Measurements from ENCODE around the gene ZBTB11.

The ZBTB11 gene, protein sequence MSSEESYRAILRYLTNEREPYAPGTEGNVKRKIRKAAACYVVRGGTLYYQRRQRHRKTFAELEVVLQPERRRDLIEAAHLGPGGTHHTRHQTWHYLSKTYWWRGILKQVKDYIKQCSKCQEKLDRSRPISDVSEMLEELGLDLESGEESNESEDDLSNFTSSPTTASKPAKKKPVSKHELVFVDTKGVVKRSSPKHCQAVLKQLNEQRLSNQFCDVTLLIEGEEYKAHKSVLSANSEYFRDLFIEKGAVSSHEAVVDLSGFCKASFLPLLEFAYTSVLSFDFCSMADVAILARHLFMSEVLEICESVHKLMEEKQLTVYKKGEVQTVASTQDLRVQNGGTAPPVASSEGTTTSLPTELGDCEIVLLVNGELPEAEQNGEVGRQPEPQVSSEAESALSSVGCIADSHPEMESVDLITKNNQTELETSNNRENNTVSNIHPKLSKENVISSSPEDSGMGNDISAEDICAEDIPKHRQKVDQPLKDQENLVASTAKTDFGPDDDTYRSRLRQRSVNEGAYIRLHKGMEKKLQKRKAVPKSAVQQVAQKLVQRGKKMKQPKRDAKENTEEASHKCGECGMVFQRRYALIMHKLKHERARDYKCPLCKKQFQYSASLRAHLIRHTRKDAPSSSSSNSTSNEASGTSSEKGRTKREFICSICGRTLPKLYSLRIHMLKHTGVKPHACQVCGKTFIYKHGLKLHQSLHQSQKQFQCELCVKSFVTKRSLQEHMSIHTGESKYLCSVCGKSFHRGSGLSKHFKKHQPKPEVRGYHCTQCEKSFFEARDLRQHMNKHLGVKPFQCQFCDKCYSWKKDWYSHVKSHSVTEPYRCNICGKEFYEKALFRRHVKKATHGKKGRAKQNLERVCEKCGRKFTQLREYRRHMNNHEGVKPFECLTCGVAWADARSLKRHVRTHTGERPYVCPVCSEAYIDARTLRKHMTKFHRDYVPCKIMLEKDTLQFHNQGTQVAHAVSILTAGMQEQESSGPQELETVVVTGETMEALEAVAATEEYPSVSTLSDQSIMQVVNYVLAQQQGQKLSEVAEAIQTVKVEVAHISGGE

DNA sequence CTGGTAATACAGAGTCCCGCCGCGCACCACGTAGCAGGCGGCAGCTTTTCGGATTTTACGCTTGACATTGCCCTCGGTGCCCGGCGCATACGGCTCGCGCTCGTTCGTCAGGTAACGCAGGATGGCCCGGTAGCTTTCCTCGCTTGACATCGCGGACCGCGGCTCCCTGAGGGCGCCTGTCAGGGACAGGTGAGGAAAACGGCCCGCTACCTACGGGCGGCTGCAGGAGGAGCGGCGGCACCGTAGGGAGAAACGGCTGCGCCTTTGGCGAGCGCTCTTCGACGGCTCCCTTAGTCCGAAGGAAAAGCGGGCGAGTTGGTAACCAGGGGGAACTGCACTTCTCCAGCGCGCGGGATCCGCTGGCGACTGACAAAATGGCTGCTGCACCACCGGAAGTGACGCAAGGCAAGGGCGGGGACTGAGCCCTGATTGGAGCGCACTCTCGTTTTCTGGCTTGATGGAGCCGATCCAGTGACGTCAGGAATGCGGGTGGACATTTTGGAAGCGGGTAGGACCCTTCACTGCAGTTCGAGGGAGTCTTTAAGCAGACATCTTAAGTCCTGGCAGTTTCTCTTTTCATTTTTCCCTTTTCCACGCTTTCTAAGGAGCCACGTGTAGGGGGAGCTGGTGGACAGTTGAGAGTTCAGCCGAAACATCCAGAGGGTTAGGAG, at the start of gene ZBTB11:
Gene ZBTB11 (minus strand): TSS at position 368 of the 671 bp plus-strand sequence. CDS start 218 bp downstream, at position 150.
- DNase-seq (ENCODE audit: low read depth, low spot score) = peak; percentile 100
- Histone ChIP-seq H3K36me3 (ENCODE audit: control insufficient read depth, insufficient read depth, low read length) (peaks cover 13% of the 10 kb centered on the region), H3K4me3 (ENCODE audit: low read length) (peak within 1 kb of the TSS; percentile 94), H3K27ac (ENCODE audit: low read length) (no peak within 1 kb of the TSS), H3K27me3 (ENCODE audit: control insufficient read depth, insufficient read depth, low read length) (no peaks in the 10 kb centered on the region), H3K9me3 (ENCODE audit: control insufficient read depth, insufficient read depth, low read length) (no peaks in the 10 kb centered on the region), H3K4me1 (ENCODE audit: control insufficient read depth, insufficient read depth, low read length) (no peaks in the 10 kb centered on the region; the same call in 1 of the 2 replicates)
- no CpG with 5 or more reads among the region's 57 CpGs for WGBS (ENCODE audit: insufficient coverage, insufficient read length)

- Histone ChIP-seq H3K9me3 (ENCODE audit: control insufficient read depth, insufficient read depth, low read length) (no peaks in the 10 kb centered on the region), H3K27ac (ENCODE audit: low read length) (no peak overlapping the region), H3K27me3 (ENCODE audit: control insufficient read depth, insufficient read depth, low read length) (no peaks in the 10 kb centered on the region), H3K4me3 (ENCODE audit: low read length) (no peak overlapping the region), H3K4me1 (ENCODE audit: control insufficient read depth, insufficient read depth, low read length) (no peaks in the 10 kb centered on the region), H3K36me3 (ENCODE audit: control insufficient read depth, insufficient read depth, low read length) (no peaks in the 10 kb centered on the region; the same call in 1 of the 2 replicates)
- no CpG with 5 or more reads among the region's 3 CpGs for WGBS (ENCODE audit: insufficient coverage, insufficient read length)
- DNase-seq (ENCODE audit: low read depth, low spot score) = no peak
These were observed 49.0 kb upstream of the ZBTB11 start for GRCh38 chr3:101725890-101726275.

DNA sequence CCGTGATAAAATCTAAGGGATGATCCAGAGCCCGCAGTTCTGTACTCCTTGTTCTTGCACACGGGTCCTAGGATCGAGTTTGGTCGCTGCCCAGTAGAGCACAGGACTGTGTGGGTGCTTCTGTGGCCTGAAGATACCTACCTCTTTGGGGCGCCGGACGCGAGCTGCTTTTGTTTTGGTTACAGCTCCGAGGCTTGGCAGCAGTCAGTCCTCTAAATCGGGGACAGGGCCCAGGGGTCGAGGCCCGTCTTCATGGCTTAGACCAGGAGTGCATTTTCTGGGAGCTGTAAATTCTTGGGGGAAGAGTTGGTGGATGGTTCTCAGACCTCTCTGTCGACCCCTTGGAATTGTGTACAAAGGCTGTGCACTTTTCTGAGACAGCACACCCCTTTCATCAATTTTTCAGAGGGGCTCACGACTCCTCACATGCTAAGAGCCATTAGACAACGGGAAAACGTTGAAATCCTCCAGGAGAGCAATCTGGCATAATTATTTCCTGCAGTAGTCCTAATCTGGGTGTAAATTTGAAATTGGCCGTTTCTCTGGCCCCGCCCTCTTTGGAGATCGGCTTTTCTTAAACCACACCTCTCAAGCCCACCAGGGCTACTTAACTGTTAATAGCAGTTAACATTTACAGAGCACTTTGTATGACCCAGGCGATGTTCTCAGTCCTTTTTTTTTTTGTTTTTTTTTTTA, 48.4 kb upstream of the ZBTB11 start:
- no peaks in the 10 kb centered on the region for H3K27me3 ChIP-seq (ENCODE audit: control insufficient read depth, insufficient read depth, low read length)
- no peak overlapping the region for H3K27ac ChIP-seq (ENCODE audit: low read length)
- no peaks in the 10 kb centered on the region for H3K9me3 ChIP-seq (ENCODE audit: control insufficient read depth, insufficient read depth, low read length)
- no peaks in the 10 kb centered on the region; the same call in 1 of the 2 replicates for H3K4me1 ChIP-seq (ENCODE audit: control insufficient read depth, insufficient read depth, low read length)
- DNase-seq (ENCODE audit: low read depth, low spot score) = no peak
- no peaks in the 10 kb centered on the region; the same call in 1 of the 2 replicates for H3K36me3 ChIP-seq (ENCODE audit: control insufficient read depth, insufficient read depth, low read length)
- peak overlapping the region; percentile 98; the same call in 1 of the 2 replicates for H3K4me3 ChIP-seq (ENCODE audit: low read length)
- WGBS (ENCODE audit: insufficient coverage, insufficient read length) = no CpG with 5 or more reads among the region's 21 CpGs

DNA sequence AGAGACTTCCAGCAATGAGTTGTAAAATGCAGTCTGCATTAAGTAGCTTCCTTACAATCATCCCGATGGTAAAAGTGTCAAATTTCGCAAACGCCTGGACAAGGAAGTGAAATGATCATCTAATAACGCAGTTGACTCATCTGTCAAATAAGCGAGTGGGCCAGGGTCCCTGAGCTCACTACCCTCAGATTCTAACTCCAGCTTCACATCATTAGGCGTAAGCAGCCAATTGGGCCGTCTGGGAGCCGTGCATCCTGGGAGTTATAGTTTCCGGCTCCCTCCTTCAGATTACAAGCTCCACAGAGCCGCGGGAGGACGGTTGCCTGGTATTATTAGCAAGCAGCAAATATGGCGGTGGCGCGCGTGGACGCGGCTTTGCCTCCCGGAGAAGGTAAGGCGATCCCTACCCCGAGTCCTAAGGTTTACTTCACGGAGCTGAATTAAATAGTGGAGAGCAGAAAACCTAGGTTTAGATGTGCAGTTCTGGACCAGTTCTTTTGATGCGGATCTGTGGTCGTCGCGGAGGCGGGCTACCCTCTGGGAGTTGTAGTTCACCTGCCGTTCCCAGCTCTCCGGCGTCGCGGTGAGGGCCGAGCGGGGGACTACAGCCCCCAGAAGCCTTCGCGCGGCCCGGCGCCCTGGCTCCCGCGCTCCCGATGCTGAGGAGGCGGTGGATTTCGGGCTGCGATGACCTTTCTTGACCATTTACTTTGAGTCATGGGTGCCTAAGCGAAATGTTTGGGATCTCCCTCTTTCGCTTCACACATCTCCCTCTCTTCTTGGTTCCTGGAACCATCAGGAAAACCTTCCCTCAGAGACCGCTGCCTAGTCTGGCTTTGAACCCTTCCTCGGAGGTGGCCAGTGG, 47.6 kb upstream of the ZBTB11 start, which contains the start of gene CEP97:
Gene CEP97 (plus strand): TSS at position 286 of the 865 bp plus-strand sequence. CDS start 63 bp downstream, at position 349.
- no CpG with 5 or more reads among the region's 49 CpGs for WGBS (ENCODE audit: insufficient coverage, insufficient read length)
- Histone ChIP-seq H3K36me3 (ENCODE audit: control insufficient read depth, insufficient read depth, low read length) (no peaks in the 10 kb centered on the region), H3K4me1 (ENCODE audit: control insufficient read depth, insufficient read depth, low read length) (no peaks in the 10 kb centered on the region; the same call in 1 of the 2 replicates), H3K27ac (ENCODE audit: low read length) (no peak within 1 kb of the TSS), H3K9me3 (ENCODE audit: control insufficient read depth, insufficient read depth, low read length) (no peaks in the 10 kb centered on the region), H3K27me3 (ENCODE audit: control insufficient read depth, insufficient read depth, low read length) (no peaks in the 10 kb centered on the region), H3K4me3 (ENCODE audit: low read length) (peak within 1 kb of the TSS; percentile 98; the same call in 1 of the 2 replicates)
- DNase-seq (ENCODE audit: low read depth, low spot score) = peak; percentile 66

DNA sequence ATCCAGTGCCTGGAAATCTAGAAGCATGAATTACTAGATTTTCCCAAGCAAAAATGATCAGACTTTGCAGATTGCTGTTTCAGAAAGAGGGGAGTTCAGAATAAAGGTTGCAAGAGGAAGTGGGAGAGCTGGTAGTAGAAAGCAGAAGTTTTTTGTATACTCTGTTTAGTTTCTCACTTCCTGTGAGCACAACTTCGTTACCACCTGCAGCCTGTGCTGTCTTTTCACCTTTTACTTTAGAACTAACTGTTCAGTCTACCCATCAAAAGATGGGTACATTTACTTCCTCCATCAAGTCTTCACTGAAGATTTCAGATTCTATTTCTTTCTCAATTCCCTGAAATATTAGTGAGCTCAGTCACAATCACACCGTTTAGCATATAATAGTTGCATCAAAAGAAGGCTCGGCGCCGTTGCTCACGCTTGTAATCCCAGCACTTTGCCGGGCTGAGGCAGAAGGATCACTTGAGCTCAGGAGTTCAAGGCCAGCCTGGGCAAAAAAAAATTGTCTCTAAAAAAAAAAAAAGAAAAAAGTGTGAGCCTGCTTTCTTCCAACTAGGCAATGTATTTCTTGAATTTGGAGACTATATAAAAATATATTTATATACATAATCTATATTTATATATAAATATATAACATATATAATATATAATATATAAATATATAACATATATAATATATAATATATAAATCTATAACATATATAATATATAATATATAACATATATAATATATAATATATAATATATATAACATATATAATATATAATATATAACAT, 45.7 kb upstream of the ZBTB11 start:
- Histone ChIP-seq H3K4me1 (ENCODE audit: control insufficient read depth, insufficient read depth, low read length) (no peaks in the 10 kb centered on the region; the same call in 1 of the 2 replicates), H3K36me3 (ENCODE audit: control insufficient read depth, insufficient read depth, low read length) (no peaks in the 10 kb centered on the region), H3K9me3 (ENCODE audit: control insufficient read depth, insufficient read depth, low read length) (no peaks in the 10 kb centered on the region), H3K4me3 (ENCODE audit: low read length) (no peak overlapping the region), H3K27me3 (ENCODE audit: control insufficient read depth, insufficient read depth, low read length) (no peaks in the 10 kb centered on the region), H3K27ac (ENCODE audit: low read length) (no peak overlapping the region)
- WGBS (ENCODE audit: insufficient coverage, insufficient read length) = no CpG with 5 or more reads among the region's 7 CpGs
- no peak for DNase-seq (ENCODE audit: low read depth, low spot score)

GRCh38 chr3:101720851-101721840, 44.2 kb upstream of the ZBTB11 start:
- Histone ChIP-seq H3K4me1 (ENCODE audit: control insufficient read depth, insufficient read depth, low read length) (no peaks in the 10 kb centered on the region; the same call in 1 of the 2 replicates), H3K9me3 (ENCODE audit: control insufficient read depth, insufficient read depth, low read length) (no peaks in the 10 kb centered on the region), H3K4me3 (ENCODE audit: low read length) (no peak overlapping the region), H3K36me3 (ENCODE audit: control insufficient read depth, insufficient read depth, low read length) (no peaks in the 10 kb centered on the region), H3K27ac (ENCODE audit: low read length) (no peak overlapping the region), H3K27me3 (ENCODE audit: control insufficient read depth, insufficient read depth, low read length) (no peaks in the 10 kb centered on the region)
- no CpG with 5 or more reads among the region's 10 CpGs for WGBS (ENCODE audit: insufficient coverage, insufficient read length)
- no peak for DNase-seq (ENCODE audit: low read depth, low spot score)

DNA sequence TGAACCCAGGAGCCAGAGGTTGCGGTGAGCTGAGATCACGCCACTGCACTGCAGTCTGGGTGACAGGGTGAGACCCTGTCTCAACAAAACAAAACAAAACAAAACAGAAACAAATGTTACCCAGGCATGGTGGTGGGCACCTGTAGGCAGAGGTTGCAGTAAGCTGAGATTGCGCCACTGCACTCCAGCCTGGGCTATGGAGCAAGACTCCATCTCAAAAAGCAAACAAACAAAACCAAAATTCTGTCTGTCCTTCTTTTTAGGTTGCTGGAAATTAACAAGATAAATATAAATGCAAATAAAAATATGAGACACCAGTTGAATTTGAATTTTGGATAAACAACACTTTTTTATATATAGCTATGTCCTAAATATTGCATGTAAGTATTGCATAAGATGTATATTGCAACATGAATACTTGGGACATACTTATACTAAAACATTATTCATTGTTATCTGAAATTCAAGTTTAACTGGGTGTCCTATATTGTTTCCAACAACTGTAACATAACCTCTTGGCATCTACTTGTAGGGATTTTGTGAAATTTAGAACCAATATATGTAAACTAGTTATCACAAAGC, 42.8 kb upstream of the ZBTB11 start:
- H3K27ac ChIP-seq (ENCODE audit: low read length) = no peak overlapping the region
- no peaks in the 10 kb centered on the region for H3K9me3 ChIP-seq (ENCODE audit: control insufficient read depth, insufficient read depth, low read length)
- no peak overlapping the region for H3K4me3 ChIP-seq (ENCODE audit: low read length)
- H3K27me3 ChIP-seq (ENCODE audit: control insufficient read depth, insufficient read depth, low read length) = no peaks in the 10 kb centered on the region
- WGBS (ENCODE audit: insufficient coverage, insufficient read length) = no CpG with 5 or more reads among the region's 3 CpGs
- DNase-seq (ENCODE audit: low read depth, low spot score) = no peak
- H3K4me1 ChIP-seq (ENCODE audit: control insufficient read depth, insufficient read depth, low read length) = no peaks in the 10 kb centered on the region; the same call in 1 of the 2 replicates
- no peaks in the 10 kb centered on the region for H3K36me3 ChIP-seq (ENCODE audit: control insufficient read depth, insufficient read depth, low read length)

Data from iPS DF 6.9 (cell line).